Colon (tissue), 2 donors: Measurements from ENCODE around the gene RASGRF2.

Source experiments
- FAIRE-seq: peaks from 2 replicates; lab custom pipeline; 2012; peaks lifted over from hg19 to GRCh38; lab: Jason Lieb, UNC
- donor health status: control.
- donor health status: control.

RASGRF2 gene

DNA sequence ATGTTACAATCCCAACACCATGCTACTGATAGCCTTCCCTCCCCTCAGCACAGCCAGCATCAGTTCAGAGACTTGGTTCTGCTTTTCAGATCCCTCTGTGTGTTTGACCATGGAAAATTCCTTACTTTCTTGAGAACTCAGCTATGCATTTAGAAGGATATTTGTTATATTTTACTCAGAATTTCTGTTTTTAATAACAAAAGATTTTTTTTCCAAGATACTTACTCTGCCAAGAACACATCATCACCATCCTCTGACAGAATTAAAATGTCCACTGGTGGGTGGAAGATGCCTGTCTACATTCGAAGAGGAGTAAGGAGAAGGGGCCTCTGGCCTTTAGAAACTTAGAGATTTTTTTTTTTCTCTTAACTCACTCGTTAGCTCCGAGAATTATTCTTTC, 216.9 kb downstream of the RASGRF2 start:
- FAIRE-seq, result no peak

DNA sequence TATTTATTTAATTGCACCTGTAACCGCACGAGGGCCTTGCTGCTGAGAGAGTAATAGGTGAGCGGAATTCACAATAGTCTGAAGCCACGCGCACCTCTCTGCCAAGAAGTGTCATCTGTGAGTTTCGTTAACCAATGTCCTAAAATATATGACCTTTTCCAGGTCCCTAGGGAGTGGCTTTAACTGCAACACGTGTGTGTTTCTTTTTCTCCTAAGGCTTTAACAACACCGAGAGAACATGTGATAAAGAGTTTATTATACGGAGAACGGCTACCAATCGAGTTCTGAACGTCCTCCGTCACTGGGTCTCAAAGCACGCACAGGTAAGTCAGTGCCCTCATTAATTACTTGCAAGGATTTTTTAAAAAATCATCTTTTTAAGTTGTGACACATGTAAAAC, 219.8 kb downstream of the RASGRF2 start:
- FAIRE-seq, result no peak

DNA sequence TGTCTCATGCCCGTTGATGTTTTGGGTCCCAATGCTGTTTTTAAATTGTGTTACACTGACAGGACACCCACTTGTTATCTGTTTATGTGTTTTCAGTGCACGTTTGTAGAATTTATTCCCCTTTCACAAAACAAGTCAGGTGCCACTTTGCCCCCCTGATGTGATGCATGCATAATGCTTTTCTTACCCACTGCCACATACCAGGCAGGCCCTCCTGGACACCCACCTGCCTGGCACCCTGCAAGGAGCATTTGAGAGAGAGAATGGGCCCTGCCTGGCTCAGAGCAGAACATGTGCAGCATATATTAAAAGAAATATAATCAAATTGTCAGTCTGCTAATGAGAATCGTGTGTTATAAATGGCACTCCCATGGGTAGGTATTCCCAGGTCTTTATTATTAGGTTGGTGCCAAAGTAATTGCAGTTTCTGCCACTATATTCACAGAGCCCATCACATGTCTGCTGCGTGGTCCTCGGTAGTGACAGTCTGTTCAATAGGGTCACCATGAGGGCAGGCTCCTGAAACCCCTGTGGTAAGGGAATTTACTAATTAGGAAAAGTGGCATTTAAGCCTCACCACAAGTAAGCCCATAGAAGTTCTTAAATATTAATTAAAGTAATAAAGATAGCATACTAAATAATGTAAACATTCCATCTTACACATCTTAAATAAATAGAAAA, 220.8 kb downstream of the RASGRF2 start:
- no peak for FAIRE-seq

DNA sequence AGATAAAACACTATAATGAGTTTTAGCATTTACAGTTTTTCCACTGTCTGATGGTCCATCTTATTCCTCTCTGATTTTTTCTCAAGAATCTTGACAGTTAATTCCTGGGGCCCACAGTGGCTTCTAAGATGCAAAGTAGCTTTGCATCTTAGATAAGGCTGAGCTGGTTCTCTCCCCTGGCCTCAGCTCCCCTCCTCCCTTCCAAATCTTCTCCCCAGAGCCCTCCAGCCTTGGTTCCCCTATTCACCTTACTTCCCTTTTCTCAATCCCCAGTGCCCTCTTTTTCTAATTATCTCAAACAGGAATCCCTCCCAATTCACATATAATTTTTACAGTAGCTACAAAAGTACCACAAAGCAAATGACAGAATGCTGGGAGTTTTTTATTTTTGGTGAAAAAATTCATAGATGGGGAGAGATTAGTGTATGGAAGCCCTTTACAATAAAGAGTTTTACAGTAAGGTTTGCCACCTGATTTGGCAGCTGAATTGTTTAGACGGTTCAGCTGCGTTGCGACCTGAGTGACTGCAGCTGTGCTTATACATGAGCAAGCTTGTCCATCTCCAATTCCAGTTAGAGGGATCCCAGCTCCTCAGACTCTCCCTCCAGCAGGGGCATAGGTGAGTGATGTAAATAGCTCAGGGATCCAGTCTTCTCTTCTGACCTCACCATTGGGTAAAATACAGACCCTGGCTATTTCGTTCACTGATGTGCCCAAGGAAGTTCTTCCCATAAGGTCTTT, 221.6 kb downstream of the RASGRF2 start:
- no peak for FAIRE-seq

DNA sequence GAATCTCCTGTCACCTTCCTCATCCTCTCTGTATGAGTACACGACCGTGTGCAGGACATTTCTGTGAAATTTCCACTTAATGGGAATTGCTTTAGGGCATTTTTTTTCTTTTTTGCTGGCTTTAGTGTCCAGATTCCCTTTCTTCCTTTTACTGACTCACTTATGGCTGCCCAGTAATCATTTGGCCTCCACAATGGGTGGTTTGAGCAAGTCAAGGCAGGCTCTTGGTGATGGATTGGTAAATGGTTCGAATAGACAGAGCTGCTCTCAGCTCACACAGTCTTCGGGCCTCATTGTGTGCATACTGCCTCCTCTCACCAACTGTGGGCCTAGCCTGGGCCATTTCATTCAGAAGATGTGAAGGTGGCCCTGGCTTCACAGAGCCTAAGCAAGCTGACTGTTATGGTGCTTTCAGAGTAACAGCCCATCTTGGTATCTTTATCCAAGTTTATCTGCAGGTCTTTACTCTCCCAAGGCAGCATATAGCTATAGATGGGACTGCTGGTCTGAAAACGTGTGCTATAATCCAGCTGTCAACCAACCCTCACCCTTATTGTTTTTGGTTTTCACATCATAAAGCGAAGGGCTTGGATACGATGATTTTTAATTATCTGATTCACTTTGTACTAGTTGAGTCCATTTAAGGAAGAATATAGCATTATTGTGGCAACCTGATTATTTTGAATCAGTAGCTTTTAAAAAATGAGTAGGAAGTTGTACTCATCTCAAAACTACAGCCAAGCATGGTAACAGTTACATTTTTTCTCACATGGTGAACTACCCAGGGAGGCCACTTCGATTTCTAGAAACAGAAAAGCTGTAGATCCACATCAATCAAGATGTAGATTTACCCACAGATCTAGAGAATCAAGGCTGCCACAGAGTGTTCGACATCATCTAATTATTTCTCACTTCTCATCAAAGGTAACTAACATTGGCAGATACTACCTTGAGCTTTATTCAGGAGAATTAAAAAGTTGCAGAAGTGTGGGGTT, 222.5 kb downstream of the RASGRF2 start:
- no peak for FAIRE-seq

DNA sequence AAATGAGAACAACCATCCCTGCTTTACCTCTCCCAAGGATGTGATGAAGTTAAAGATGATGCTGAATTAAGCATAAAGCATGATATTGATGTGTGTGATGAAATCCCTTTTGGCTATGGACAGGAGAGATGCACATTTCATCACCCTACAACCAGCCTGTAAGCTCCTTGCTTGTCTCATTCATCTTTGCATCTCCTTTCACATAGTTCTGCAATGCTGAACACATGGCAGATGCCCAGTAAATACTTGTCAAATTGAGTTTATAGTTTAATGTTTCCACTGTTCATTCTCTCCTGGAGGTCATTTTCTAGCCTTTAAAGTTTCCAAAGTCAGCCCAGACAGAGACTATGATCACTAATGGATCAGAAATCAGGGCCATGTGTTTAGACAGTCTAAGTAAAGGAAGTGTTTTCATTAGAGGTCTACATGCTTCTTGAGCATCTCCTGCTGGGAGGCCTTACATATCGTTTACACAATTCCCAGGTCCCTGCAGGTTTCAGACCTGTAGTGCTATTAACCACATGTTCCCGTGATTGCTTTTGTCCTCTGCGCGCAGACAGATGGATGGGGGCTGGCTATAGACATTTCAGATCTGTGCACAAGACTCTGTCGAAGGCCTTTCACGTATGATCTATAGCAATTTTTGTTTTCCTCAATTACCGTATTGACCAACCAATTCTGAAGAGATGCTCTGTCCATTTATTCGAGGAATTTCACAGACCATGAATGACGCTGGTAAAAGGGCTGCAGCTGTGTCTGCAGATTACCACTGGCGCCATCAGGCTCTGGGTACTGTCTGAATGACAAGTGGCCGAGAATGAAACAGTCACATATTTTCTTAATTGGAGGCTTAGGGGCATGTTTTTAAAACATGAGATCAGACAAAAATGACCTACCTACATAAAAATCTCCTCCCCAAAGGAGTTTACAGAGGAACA, 223.9 kb downstream of the RASGRF2 start:
- no peak for FAIRE-seq

DNA sequence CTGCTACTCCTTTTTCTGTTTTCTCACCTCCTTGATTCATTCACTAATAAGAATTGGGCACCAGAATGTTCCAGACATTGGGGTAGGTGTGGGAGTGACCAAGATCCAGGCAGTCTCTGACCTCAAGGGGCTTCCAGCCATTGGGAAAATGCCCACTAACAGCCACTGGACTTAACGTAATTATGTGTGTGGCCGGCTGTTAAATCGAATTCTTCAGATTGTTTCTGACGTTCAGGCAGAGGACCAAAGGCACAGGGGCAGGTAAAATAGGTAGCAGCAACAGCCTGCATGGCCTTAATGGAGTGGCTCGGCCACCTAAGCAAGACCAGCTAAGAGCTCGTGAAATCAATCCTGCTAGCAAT, 224.6 kb downstream of the RASGRF2 start:
- no peak for FAIRE-seq

DNA sequence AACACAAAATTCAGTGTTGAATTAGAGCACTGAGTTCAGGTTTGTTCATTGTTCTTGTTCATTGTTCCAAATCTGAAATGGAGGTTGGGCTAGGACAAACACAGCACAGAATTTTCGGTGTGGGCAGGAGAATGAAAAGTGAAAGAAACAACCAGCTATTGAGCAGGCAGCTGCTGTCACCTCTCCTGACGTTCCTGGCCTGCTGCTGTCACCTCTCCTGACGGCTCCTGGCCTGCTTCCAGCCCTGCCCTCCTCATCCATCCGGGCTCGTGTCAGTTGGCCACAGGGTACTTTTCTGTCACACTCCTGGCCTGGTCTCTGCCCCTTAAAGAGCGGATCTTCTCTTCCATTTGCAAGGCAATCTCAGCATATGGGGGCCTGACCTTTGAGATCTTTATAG, 227.7 kb downstream of the RASGRF2 start:
- no peak for FAIRE-seq

DNA sequence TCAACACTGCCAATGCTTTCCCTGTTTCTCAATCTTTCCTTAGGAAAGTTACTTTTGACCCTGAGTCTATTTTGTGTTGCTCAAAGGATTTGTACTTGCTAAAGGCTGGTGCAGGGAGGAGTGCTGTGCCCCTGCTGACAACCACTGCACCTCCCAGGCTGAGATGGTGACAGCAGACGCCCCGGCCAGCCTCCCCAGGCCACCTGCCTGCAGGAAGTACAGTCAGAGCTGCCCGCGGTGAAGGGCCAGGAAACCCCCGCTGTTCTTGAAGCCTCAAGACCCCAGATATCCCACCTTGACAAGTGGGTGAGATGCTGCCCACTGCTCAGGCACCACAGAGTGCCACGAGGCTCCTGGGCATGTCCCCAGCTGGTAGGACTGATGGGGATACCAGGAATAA, 228.8 kb downstream of the RASGRF2 start:
- FAIRE-seq, result no peak

DNA sequence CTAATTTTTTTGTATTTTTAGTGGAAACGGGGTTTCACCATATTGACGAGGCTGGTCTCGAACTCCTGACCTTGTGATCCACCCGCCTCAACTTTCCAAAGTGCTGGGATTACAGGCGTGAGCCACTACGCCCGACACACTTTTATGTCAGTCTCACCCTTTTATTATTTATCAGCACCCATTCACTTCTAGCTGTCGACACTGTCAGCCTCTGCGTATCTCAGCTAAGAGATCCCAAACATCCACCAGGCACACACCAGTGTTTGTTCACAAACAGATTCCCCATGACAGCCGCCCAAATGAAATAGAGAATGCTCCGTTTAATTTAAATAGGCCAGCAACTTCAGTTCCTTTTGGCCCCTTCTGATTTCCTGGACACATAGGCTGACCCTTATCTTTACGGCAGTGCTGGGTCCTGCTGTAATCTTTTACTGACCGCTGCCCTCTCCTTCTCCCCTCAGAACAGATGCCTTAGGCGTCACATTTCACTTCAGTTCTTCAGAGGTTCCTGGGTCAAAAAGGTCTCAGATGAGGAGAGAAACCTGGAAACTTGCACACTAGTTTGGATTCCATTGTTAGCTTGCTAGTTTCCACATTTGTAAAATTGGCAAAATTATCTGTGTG, 229.8 kb downstream of the RASGRF2 start:
- FAIRE-seq, result no peak

DNA sequence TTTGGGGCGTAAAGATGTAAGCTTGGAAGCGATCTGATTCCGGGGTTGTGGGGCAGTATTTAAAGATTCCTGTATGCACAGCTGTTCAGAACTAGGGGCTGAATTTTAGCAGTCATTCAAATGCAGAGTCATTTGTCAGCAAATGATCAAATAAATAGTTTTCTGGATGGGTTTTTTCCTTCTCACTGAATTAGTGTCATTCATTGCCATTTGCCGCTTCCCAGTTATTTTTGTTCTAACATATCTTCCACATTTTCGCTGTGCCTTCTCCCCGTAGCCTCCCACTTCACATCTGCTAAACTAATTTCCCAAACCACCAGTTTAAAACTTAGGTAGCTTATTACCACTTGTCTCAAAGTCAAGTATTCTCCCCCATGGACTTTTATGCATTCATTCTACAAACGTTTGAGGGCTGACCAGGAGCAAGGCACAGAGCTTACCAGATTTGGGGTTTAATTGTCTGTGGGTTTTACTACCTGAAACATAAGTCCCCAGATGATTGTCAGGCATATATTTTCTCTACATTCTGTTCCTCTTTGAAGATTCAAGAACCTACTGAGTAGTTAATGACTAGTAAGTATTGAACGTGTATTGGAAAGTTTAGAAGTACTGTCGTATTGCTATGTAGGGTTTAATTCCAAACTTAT, 231.7 kb downstream of the RASGRF2 start:
- no peak for FAIRE-seq

DNA sequence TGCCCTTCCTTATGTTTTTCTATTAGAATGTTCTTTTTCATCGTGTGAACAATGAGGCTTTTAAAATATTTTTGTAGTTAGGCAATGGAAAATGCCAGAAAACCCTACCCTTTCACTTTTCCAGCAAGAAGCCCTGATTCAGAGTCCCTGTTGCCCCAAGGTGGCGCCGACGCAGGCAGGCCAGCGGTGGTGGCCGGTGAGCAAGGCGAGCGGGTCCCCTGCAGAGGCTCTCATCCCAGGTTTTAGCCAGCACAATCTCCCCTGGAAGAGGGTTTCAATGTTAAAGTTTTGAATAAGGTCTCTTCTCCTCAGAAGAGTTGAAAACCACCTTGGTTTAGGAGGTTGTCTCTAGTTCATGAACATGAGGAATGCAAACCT, 232.2 kb downstream of the RASGRF2 start:
- no peak for FAIRE-seq

DNA sequence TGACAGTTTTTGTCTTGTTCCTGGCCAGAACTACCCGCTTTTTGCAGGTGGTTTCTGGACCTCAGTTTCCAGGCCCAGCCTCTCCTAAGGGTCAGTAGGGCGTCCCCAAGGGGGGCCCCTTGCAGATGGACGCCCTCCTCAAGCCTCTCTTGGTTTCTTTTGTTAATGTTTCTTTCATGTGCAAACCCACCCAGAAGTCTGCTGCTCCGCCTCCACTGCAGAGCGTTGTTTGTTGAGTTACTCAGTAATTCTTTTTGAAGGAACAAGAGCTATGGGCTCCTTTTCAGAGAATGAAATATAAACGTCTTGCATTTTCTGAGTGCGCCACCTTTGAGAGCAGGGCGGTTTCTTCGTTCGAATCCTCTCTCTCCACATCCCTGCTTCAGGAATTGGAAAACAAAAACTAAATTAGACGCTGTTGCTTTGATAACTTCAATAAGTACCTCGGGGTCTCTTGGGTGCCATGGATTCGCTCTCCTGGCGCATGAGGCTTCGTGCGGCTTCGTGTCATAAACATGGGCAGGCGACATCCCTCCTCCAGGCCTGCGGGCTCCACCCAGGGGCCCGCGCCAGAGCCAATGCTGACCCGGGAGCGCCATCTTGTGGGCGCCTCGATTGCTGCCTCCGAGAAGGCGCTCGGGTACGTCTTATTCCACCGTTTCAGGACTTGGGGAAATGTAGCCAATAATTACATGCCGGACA, 234.6 kb downstream of the RASGRF2 start:
- FAIRE-seq, result no peak

DNA sequence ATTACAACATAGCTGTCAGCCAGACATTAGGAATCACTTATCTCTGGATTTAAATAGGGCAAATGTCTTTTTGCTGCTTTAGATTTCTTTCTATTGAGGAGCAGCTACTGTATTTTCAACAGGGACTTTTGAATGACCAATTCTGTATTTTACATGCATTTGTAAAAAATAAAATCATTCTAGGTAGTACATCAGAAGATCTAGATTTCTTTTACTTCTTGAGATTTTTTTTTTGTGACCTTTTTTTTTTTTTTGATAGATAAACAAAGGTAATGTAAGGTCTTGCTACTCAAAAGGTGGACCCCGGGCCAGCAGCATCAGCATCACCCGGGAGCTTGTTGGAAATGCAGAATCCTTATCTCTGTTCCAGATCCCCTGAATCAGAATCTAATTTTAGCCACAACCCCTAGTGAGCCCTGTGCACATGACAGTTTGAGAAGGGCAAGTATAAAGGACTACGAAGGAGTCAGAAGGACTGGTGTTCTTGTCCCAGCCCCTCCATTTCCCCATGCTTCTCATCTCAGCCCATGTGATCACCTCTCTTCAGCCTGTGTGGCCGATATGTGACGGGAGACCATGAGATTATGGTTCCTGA, 235.3 kb downstream of the RASGRF2 start:
- no peak for FAIRE-seq

DNA sequence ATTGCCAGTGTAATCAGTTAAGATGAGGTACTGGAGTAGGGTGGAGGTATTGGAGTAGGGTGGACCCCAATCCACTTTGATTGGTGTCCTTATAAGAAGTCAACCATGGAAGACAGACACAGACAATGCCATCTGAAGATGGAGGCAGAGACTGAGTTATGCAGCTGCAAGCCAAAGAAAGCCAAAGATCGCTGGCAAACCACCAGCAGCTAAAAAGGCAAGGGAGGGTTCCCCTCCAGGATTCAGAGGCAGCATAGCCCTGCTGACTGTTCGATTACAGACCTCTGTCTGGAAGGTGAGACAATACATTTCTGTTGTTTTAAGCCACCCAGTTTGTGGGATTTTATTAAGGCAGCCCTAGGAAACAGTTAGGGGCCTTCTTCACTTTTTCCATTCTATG, 242.5 kb downstream of the RASGRF2 start:
- FAIRE-seq, result no peak

DNA sequence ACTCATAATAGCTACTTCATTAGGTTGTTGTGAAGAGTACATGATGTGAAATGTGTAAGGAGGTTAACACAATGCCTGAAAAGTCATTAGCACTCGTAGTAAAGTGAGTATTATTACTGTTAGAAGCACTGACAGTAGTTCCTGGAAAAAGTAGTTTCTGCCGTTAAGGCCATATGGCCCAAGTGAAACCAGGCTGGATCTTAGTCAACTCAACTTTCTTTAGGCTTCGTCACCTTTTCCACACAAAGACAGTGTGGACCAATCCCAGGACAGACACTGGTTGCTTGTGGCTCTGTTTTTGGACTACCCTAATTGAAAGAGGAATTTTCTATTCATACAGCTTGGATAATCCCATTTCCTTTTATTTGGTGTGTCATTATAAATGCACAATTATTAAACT, 243.6 kb downstream of the RASGRF2 start:
- FAIRE-seq, result no peak

DNA sequence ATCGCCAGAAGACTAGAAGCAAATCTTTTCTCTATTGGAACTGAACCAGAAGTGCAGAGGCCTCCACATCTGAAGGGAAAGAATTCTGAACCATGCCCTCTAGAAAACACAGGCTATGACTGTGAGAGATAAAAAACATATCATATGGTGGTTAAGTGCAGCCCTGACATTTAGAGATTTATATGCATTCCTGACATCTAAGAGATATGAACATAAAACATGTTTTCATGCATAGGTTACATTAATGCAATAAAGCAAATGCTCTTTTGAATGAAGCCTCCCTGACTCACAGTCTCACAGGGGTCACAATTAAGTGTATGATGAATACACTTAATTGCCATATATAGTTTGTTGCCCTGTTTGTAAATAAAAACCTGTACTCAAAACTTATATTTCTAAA, 244.0 kb downstream of the RASGRF2 start:
- FAIRE-seq, result no peak

DNA sequence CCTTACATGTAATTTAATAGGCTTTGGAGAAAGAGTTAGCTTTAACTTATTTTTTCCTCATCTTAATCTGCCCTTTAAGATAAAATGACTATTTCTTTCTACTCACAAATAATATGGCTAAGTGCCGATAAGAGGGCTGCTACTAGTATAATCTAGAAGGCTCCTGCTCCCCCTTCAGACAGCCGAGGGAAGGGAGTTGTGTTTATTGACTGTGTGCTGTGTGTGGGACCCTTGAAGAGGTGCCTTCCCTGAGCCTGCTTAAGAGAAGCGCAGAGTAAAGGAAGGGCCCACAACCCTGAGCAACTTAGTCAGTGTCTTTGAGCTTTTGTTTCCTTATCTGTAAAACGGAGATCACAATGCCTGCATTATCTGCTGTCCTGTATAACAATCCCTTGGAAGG, 244.9 kb downstream of the RASGRF2 start:
- no peak for FAIRE-seq

DNA sequence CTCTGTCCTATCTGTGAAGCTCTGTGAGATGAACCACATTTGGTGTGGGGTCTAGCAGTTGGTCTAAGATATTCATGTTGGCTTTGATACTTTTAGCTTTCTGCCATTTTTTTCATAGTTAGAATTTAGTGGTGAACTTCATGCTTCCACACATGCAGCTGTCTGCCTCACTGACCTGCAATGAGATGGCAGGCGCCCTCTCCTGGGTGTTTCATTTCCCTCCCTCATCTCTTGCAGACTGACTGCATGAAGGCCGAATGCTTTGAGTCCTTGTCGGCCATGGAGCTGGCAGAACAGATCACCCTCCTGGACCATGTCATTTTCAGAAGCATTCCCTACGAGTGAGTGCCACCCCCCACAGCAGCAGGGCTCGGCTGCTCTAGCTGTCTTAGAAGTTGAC, 246.8 kb downstream of the RASGRF2 start:
- no peak for FAIRE-seq

DNA sequence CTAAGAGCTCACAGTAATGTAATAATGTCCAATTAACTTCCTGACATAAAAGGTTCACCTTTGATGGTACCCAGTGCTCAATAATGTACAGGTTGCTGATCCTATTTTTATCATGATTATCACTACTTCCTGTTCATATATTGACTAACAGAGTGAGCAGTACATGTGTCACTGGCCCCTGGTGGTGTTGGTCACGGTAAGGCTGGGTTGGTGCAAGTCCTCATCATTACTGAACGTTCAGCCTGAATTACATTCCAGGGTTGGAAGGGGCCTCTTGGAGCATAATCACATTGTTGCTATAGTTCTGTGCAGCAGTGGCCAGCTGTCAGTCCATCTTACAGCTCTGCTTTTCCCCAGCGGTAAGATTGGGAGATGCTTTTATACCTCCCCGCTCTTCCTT, 248.7 kb downstream of the RASGRF2 start:
- no peak for FAIRE-seq
